ENCODE data around the gene FAM53A. TPM values are rescaled to one million over a fixed set of nuclear protein-coding genes. Genes with fewer than 3 reads are reported as not detected.
"Not testable (repeated sequence)": the region's sequence is repeated elsewhere in the genome, so short reads cannot be mapped to it uniquely, and the experiment has no call there.

The FAM53A gene
- total and polyA plus RNA-seq, 4 experiments from 2014 or later: 0.89 to 2.8 (median 1.7) TPM

- no peak overlapping the region for H3K4me3 ChIP-seq (ENCODE audit: low read length in 2 of 2)
- peaks cover 0 to 6% (median 3%) of the 10 kb centered on the region in 4 donors for H3K4me1 Mint-ChIP-seq
- H3K27me3 ChIP-seq (ENCODE audit: insufficient read depth, low read length): no peaks in the 10 kb centered on the region
- H3K27me3 Mint-ChIP-seq: no peaks in the 10 kb centered on the region
- H3K4me1 ChIP-seq (ENCODE audit: insufficient read depth, low read length): no peaks in the 10 kb centered on the region
- CTCF ChIA-PET (ENCODE audit: partially characterized antibody): interaction anchor here (0.9 to 1.1 kb wide), 2 partner anchors 46 to 516 kb away, joined by 3 read pairs; no protein-coding TSS in a partner anchor
- no peaks in the 10 kb centered on the region for H3K36me3 Mint-ChIP-seq
- no peak overlapping the region for H3K4me3 Mint-ChIP-seq
- H3K36me3 ChIP-seq (ENCODE audit: insufficient read depth, low read length): no peaks in the 10 kb centered on the region
- no peaks in the 10 kb centered on the region for H3K9me3 ChIP-seq (ENCODE audit: control insufficient read depth in 1 of 2, low read length in 2 of 2)
- H3K27ac Mint-ChIP-seq: no peak overlapping the region
- H3K9me3 Mint-ChIP-seq: peaks cover 0 to 1% (median 0%) of the 10 kb centered on the region in 8 donors
- no peak for DNase-seq
- POLR2A ChIA-PET (ENCODE audit: partially characterized antibody): no interaction called here
- H3K27ac ChIP-seq (ENCODE audit: low read depth, low read length): no peak overlapping the region
- intact Hi-C loops (cut with micrococcal nuclease): no loop called here
Observed at GRCh38 chr4:1646690-1647089, 37.4 kb downstream of the FAM53A start.

- Mint-ChIP-seq H3K27ac (no peak overlapping the region), H3K9me3 (peaks cover 0 to 1% (median 0%) of the 10 kb centered on the region in 8 donors)
- CTCF ChIA-PET (ENCODE audit: partially characterized antibody): no interaction called here
Observed at GRCh38 chr4:1644891-1645657, 39.0 kb downstream of the FAM53A start.

GRCh38 chr4:1643971-1644735, 40.0 kb downstream of the FAM53A start:
- H3K9me3 Mint-ChIP-seq: peaks cover 0 to 1% (median 0%) of the 10 kb centered on the region in 8 donors

More at GRCh38 chr4:1644891-1645657, 39.0 kb downstream of the FAM53A start:
- peaks cover 0 to 6% (median 3%) of the 10 kb centered on the region in 4 donors for H3K4me1 Mint-ChIP-seq
- intact Hi-C loops (cut with micrococcal nuclease): no loop called here
- Histone ChIP-seq H3K36me3 (ENCODE audit: insufficient read depth, low read length) (no peaks in the 10 kb centered on the region), H3K27ac (ENCODE audit: low read depth, low read length) (no peak overlapping the region), H3K9me3 (ENCODE audit: control insufficient read depth in 1 of 2, low read length in 2 of 2) (no peaks in the 10 kb centered on the region), H3K4me1 (ENCODE audit: insufficient read depth, low read length) (no peaks in the 10 kb centered on the region), H3K27me3 (ENCODE audit: insufficient read depth, low read length) (no peaks in the 10 kb centered on the region), H3K4me3 (ENCODE audit: low read length in 2 of 2) (no peak overlapping the region)
- no peaks in the 10 kb centered on the region for H3K36me3 Mint-ChIP-seq
- H3K4me3 Mint-ChIP-seq: no peak overlapping the region
- POLR2A ChIA-PET (ENCODE audit: partially characterized antibody): no interaction called here
- H3K27me3 Mint-ChIP-seq: no peaks in the 10 kb centered on the region
- no peak for DNase-seq

GRCh38 chr4:1642196-1642951, 41.7 kb downstream of the FAM53A start:
- H3K27ac ChIP-seq (ENCODE audit: low read depth, low read length): no peak overlapping the region
- intact Hi-C loops (cut with micrococcal nuclease): no loop called here
- Mint-ChIP-seq H3K27me3 (no peaks in the 10 kb centered on the region), H3K36me3 (no peaks in the 10 kb centered on the region), H3K4me3 (no peak overlapping the region), H3K27ac (peak overlapping the region in 1 of 7 donors; percentile 60), H3K9me3 (no peaks in the 10 kb centered on the region), H3K4me1 (peaks cover 0 to 1% (median under 1%) of the 10 kb centered on the region in 4 donors)
- CTCF ChIA-PET (ENCODE audit: partially characterized antibody): interaction anchor here (2.2 kb wide), 1 partner anchor 13 kb away, joined by 6 read pairs; no protein-coding TSS in a partner anchor
- no peaks in the 10 kb centered on the region for H3K27me3 ChIP-seq (ENCODE audit: insufficient read depth, low read length)
- POLR2A ChIA-PET (ENCODE audit: partially characterized antibody): no interaction called here
- H3K9me3 ChIP-seq (ENCODE audit: control insufficient read depth in 1 of 2, low read length in 2 of 2): no peaks in the 10 kb centered on the region
- H3K4me3 ChIP-seq (ENCODE audit: low read length in 2 of 2): no peak overlapping the region
- H3K36me3 ChIP-seq (ENCODE audit: insufficient read depth, low read length): no peaks in the 10 kb centered on the region
- no peak for DNase-seq
- no peaks in the 10 kb centered on the region for H3K4me1 ChIP-seq (ENCODE audit: insufficient read depth, low read length)

More at GRCh38 chr4:1643971-1644735, 40.0 kb downstream of the FAM53A start:
- Mint-ChIP-seq H3K27ac (no peak overlapping the region), H3K4me3 (no peak overlapping the region), H3K27me3 (no peaks in the 10 kb centered on the region), H3K4me1 (peaks cover 0 to 6% (median 3%) of the 10 kb centered on the region in 4 donors), H3K36me3 (no peaks in the 10 kb centered on the region)
- H3K9me3 ChIP-seq (ENCODE audit: control insufficient read depth in 1 of 2, low read length in 2 of 2): no peaks in the 10 kb centered on the region
- no peaks in the 10 kb centered on the region for H3K36me3 ChIP-seq (ENCODE audit: insufficient read depth, low read length)
- POLR2A ChIA-PET (ENCODE audit: partially characterized antibody): no interaction called here
- CTCF ChIA-PET (ENCODE audit: partially characterized antibody): no interaction called here
- no peak overlapping the region for H3K4me3 ChIP-seq (ENCODE audit: low read length in 2 of 2)
- no peaks in the 10 kb centered on the region for H3K27me3 ChIP-seq (ENCODE audit: insufficient read depth, low read length)
- no peak for DNase-seq
- no peaks in the 10 kb centered on the region for H3K4me1 ChIP-seq (ENCODE audit: insufficient read depth, low read length)
- intact Hi-C loops (cut with micrococcal nuclease): no loop called here
- no peak overlapping the region for H3K27ac ChIP-seq (ENCODE audit: low read depth, low read length)

- H3K36me3 Mint-ChIP-seq: no peaks in the 10 kb centered on the region
- H3K27ac Mint-ChIP-seq: no peak overlapping the region
- Histone ChIP-seq H3K4me1 (ENCODE audit: insufficient read depth, low read length) (no peaks in the 10 kb centered on the region), H3K36me3 (ENCODE audit: insufficient read depth, low read length) (no peaks in the 10 kb centered on the region), H3K27me3 (ENCODE audit: insufficient read depth, low read length) (no peaks in the 10 kb centered on the region), H3K4me3 (ENCODE audit: low read length in 2 of 2) (no peak overlapping the region), H3K27ac (ENCODE audit: low read depth, low read length) (no peak overlapping the region), H3K9me3 (ENCODE audit: control insufficient read depth in 1 of 2, low read length in 2 of 2) (no peaks in the 10 kb centered on the region)
- H3K27me3 Mint-ChIP-seq: no peaks in the 10 kb centered on the region
- CTCF ChIA-PET (ENCODE audit: partially characterized antibody): interaction anchor here (0.6 to 2.2 kb wide), 3 partner anchors 10 to 286 kb away, joined by 3 to 6 read pairs (median 4); no protein-coding TSS in a partner anchor
- no peak overlapping the region for H3K4me3 Mint-ChIP-seq
- intact Hi-C loops (cut with micrococcal nuclease): no loop called here
- DNase-seq: no peak
- POLR2A ChIA-PET (ENCODE audit: partially characterized antibody): no interaction called here
- no peaks in the 10 kb centered on the region for H3K9me3 Mint-ChIP-seq
- no peaks in the 10 kb centered on the region for H3K4me1 Mint-ChIP-seq
Observed at GRCh38 chr4:1641671-1642070, 42.4 kb downstream of the FAM53A start.

GRCh38 chr4:1640716-1641503, 43.2 kb downstream of the FAM53A start:
- H3K4me3 ChIP-seq (ENCODE audit: low read length in 2 of 2); H3K27me3 ChIP-seq (ENCODE audit: insufficient read depth, low read length); H3K27ac ChIP-seq (ENCODE audit: low read depth, low read length); H3K36me3 Mint-ChIP-seq; H3K4me1 ChIP-seq (ENCODE audit: insufficient read depth, low read length); H3K4me1 Mint-ChIP-seq; H3K27me3 Mint-ChIP-seq; DNase-seq; H3K9me3 Mint-ChIP-seq; H3K36me3 ChIP-seq (ENCODE audit: insufficient read depth, low read length); POLR2A ChIA-PET (ENCODE audit: partially characterized antibody); H3K4me3 Mint-ChIP-seq; intact Hi-C loops (cut with micrococcal nuclease); H3K9me3 ChIP-seq (ENCODE audit: control insufficient read depth in 1 of 2, low read length in 2 of 2): not testable (repeated sequence)
- CTCF ChIA-PET (ENCODE audit: partially characterized antibody): interaction anchor here (0.6 to 2.2 kb wide), 3 partner anchors 9 to 285 kb away, joined by 3 to 6 read pairs (median 4); no protein-coding TSS in a partner anchor
- H3K27ac Mint-ChIP-seq: peak overlapping the region in 1 of 7 donors; percentile 7
